GM12801 (cell line): ENCODE measurements around the gene CDK5RAP2.

Source experiments
- TF ChIP-seq, protein P1 (sequence below): IDR thresholded peaks from one replicate; pipeline ENCODE4 v1.5.1; 2011; ENCODE audit warnings: control low read depth; ENCODE audit not compliant: insufficient read length; ENCODE audit errors: extremely low read depth

The CDK5RAP2 gene

DNA sequence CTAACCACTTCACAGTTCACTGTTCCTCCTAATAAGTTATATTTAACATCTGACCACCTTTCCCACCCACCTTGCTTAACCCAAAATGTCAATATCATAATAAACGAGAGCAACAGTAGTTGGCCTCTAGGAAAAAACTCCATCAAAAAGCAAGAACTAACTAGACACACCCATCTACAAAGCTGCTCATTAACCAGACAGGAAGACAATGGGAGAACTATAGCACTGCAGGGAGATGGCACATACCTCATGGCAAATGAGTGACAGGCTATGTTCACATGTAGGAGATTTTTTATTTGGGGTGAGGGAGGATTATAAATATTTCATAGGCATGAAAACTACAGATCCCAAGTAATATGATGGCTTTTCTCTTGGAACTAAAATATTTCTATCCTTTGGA, 23.6 kb upstream of the CDK5RAP2 start:
- TF ChIP-seq, protein P1, sequence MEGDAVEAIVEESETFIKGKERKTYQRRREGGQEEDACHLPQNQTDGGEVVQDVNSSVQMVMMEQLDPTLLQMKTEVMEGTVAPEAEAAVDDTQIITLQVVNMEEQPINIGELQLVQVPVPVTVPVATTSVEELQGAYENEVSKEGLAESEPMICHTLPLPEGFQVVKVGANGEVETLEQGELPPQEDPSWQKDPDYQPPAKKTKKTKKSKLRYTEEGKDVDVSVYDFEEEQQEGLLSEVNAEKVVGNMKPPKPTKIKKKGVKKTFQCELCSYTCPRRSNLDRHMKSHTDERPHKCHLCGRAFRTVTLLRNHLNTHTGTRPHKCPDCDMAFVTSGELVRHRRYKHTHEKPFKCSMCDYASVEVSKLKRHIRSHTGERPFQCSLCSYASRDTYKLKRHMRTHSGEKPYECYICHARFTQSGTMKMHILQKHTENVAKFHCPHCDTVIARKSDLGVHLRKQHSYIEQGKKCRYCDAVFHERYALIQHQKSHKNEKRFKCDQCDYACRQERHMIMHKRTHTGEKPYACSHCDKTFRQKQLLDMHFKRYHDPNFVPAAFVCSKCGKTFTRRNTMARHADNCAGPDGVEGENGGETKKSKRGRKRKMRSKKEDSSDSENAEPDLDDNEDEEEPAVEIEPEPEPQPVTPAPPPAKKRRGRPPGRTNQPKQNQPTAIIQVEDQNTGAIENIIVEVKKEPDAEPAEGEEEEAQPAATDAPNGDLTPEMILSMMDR, result no peak

DNA sequence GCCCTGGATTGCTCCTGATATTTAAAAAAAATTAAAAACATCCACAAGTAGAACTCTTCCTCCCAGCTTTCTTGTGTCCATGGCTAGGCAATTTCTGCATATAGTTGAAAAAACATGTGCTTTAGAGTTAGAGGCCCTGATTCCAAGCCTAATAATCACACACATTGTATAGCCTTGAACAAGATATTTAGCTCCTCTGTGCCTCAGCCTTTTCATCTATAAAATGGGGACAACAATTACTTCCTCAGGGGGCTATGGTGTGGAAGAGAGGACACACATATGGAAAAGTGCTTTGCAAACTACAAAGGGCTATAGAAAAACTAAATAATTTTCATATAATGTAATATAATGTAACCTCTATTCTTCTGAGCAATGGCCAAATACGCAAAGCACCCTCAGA, 23.0 kb upstream of the CDK5RAP2 start:
- TF ChIP-seq, protein P1, result no peak

DNA sequence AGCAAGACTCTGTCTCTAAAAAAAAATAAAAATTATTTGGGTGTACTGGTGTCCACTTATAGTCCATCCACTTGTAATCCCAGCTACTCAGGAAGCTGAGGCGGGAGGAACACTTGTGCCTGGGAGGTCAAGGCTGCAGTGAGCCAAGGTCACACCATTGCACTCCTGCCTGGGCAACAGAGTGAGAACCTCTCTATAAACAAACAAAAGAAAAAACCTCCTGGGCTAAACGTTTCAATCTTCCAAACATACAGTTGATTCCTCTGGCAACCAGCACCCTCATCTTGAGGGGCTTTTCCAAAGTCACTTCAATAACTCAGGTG, 13.9 kb upstream of the CDK5RAP2 start:
- TF ChIP-seq, protein P1, result no peak

DNA sequence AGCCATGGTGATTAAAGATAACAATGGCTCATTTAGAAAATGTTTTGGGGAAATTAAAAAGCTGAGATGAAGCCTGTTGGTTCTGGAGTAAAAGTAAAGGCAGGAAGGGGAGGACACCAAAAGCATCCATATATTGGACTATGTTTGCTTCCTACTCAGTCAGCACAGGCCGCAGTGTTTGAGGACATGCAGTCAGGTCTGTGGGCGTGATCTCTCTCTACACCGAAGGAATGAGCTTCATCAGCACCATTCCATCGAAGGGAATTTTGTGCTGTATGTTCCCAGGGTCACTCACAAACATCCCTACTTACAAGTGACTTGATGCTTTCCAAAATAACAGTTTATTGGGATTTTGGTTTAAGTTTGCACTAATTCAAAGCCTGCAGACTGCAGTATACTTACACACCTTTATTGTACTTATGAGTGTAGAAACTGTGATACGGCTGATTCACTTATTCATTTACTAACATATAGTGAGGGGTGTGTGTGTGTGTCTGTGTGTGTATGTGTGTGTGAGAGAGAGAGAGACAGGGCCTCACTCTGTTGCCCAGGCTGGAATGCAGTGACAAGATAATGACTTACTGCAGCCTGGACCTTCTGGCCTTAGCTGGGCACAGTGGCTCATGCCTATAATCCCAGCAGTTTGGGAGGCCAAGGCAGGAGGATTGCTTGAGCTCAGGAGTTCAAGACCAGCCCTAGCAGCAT, 13.4 kb upstream of the CDK5RAP2 start:
- TF ChIP-seq, protein P1, result no peak

DNA sequence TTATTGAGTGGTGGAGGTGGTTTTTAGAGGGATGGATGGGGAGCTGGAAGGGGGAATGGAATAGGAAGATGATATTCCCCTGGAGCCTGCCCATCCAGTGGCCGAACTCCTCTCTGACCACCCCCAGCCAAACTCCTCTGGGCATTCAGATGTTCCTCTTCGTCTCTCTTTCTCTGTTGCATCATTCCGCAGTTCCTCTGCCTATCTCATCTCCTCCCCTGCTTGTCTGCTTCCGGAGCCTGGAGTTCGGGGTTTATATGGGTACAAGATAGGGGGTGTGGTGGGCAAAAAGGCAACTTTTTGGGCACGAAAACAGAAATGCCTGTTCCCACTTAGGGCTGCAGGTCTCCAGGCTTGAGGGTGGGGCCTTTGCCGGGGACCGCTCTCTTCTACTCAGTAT, 12.2 kb upstream of the CDK5RAP2 start:
- TF ChIP-seq, protein P1, result no peak

DNA sequence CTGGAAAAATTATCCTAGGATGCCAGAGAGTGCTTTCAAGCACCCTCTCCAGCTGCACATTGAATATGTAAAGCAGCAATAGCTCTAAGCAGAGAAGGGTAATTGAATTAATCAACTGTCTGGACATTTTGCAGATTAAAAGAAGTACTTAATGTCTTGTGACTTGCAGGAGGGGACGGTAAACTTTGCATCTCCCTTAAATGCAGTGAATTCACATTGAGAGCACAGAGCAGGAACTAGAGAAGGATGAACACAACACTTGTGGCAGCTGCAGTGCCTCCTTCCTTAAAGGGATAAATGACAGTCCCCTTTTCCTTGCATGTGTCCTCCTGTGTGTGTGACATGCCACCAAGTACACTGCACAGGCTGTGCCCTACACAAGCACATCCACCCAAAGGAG, 7.4 kb upstream of the CDK5RAP2 start:
- TF ChIP-seq, protein P1, result no peak

DNA sequence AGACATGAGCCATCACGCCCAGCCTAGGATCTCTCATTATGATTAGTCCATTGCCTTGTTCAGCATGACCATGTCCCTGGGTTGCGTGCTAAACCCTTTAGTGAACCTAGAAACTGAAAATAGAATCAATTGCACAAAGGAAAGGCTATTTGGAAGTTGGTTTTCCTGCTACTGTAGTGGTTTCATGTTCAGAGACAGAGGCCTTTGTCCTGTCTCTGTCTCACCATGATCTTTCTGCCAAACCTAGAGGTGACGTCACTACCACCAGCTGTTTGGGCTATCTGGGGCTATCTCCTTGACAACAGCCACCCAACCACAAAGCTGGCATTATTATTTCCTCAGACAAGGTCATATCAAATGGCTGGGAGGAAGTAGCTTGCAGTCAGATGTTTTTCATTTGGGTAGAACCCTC, 4.0 kb upstream of the CDK5RAP2 start:
- TF ChIP-seq, protein P1, result no peak
